PFSK-1 (cell line): Measurements from ENCODE around the gene AIP.

Experiments used
- POLR2AphosphoS5 ChIP-seq: IDR thresholded peaks from 2 replicates; pipeline ENCODE4 v1.6.1; 2012; ENCODE audit warnings: low read depth, mild to moderate bottlenecking, control low read depth, low read length, moderate library complexity
- REST ChIP-seq, 2 experiments: IDR thresholded peaks; 2 replicates each; pipeline versions ENCODE4 v1.6.1 to v1.8.0; 2011 to 2012; ENCODE audit warnings: low read depth in 2 of 2, low read length in 2 of 2, control low read depth in 1 of 2, inconsistent platforms in 1 of 2, mild to moderate bottlenecking in 1 of 2, moderate library complexity in 1 of 2; ENCODE audit not compliant: insufficient read depth in 1 of 2

DNA sequence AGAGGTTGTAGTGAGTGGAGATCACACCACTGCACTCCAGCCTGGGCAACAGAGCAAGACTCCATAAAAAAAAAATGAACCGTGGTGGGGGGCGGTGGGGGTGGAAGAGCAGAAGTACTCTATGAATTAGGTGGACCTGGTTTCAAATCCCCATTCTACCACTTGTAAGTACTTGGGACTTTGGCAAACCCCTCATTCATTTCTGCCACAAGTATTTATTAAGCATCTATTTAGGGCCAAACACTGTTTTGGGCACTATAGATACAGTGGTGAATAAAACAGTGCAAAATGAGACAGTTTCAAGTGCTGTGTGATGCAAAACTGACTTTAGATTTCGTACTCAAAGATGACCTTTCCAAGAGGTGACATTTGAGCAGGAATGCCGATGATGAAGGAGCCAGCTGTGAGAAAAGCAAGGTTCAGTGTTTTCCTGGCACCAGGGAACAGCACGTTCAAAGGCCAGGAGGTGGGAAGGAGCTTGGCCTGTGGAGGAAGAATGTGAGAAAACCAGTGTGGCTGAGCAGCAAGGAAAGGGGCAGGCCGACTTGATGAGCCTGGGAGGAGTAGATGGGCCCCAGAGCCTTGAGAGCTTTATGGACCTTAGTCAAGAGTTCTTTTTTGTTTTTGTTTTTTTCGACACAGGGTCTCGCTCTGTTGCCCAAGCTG is 12.4 kb upstream of the AIP start:
- no peak for TF ChIP-seq POLR2AphosphoS5
- no peak for TF ChIP-seq REST (IDR thresholded peaks at IDR 0.05; ENCODE audit: insufficient read depth in 1 of 2, low read depth in 2 of 2, low read length in 2 of 2)
